Gastroesophageal sphincter (tissue), 3 donors: ENCODE measurements around the gene UPK3BL2.
"Not testable (repeated sequence)": the region's sequence is repeated elsewhere in the genome, so short reads cannot be mapped to it uniquely, and the experiment has no call there.

Source experiments
- CTCF ChIP-seq, 4 experiments: fragments of 200-600 bp in 2 of 4; fragments of 450-650 bp in 2 of 4; sonication (generic) in 1 of 4; IDR thresholded peaks; one replicate each; pipeline ENCODE4 v1.5.1; 2017 to 2019; ENCODE audit warnings: antibody characterized with exemption in 4 of 4, mild to moderate bottlenecking in 2 of 4, moderate library complexity in 2 of 4
- EP300 ChIP-seq: sonication (generic); formaldehyde crosslinking; IDR thresholded peaks from one replicate; pipeline ENCODE4 v1.6.1; 2017; ENCODE audit warnings: antibody characterized with exemption, mild to moderate bottlenecking
- POLR2A ChIP-seq, 2 donors: fragments of 450-650 bp; IDR thresholded peaks; one replicate each; pipeline ENCODE4 v1.6.1; 2017; ENCODE audit warnings: antibody characterized with exemption in 2 of 2, mild to moderate bottlenecking in 2 of 2, moderate library complexity in 1 of 2

GRCh38 chr7:102517550-102518147 lies 25.8 kb downstream of the UPK3BL2 start, which contains the start of gene RASA4B:
- TF ChIP-seq CTCF (IDR thresholded peaks at IDR 0.05); POLR2A (IDR thresholded peaks at IDR 0.05); EP300: not testable (repeated sequence)
